GM13976 (cell line): ENCODE data around the gene MZT1.

Source experiments
- DNase-seq: peaks from one replicate; pipeline ENCODE4 v3.0.0; 2012; ENCODE audit warnings: low spot score
- in situ Hi-C: fragments of 300-500 bp; cut with MboI; formaldehyde crosslinking; loops from one replicate; pipeline ENCODE4 v1.12.0; 2022; ENCODE audit warnings: low sequenced_read_pairs, mixed read lengths, inconsistent platforms; ENCODE audit not compliant: unreplicated experiment
- TF ChIP-seq, protein P1 (sequence below): IDR thresholded peaks from 2 replicates; pipeline ENCODE4 v1.5.1; 2012; ENCODE audit warnings: borderline replicate concordance, mild to moderate bottlenecking; ENCODE audit not compliant: insufficient read depth; ENCODE audit errors: extremely low read depth, missing control alignments, control extremely low read depth

MZT1 gene

DNA sequence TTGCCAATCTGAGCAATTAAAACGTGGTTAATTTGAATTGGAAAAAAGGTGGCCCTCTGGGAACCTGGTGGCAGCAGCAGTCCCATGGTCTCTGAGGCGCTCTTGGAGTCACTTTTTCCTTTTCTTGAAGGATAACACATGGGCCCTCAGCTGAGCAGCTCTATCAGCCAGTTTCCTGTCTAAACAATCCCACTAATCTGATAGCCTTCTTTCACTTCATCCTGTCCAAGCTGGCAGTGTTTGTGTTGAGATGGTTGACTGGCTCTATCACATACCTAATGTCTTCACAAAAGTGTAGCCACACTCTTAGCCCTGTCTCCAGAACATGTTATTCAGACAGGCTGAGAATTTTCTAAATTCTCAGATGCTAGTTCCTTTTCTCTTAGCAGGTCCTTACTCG is 10.7 kb downstream of the MZT1 start:
- DNase-seq: no peak
- in situ Hi-C loops: no loop called here
- TF ChIP-seq, protein P1, sequence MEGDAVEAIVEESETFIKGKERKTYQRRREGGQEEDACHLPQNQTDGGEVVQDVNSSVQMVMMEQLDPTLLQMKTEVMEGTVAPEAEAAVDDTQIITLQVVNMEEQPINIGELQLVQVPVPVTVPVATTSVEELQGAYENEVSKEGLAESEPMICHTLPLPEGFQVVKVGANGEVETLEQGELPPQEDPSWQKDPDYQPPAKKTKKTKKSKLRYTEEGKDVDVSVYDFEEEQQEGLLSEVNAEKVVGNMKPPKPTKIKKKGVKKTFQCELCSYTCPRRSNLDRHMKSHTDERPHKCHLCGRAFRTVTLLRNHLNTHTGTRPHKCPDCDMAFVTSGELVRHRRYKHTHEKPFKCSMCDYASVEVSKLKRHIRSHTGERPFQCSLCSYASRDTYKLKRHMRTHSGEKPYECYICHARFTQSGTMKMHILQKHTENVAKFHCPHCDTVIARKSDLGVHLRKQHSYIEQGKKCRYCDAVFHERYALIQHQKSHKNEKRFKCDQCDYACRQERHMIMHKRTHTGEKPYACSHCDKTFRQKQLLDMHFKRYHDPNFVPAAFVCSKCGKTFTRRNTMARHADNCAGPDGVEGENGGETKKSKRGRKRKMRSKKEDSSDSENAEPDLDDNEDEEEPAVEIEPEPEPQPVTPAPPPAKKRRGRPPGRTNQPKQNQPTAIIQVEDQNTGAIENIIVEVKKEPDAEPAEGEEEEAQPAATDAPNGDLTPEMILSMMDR: no peak

DNA sequence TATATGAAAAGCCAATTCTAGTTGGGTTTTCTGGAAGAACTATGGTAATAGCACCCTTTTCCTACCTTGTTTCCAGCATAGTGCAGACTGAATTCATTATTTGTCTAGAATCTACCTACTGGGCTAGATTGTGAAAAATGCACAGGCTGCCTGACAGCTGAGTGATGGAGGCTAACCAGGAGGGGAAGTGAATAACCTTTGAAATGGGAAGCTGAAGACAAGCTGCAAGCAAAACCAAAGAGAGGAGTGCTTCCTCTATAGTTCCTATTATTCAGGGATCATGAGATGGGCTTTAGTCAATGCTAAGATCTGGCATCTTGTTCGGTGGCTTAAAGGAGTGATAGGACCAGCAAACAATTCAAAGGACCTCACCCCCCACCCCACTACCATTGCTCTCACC is 26.9 kb downstream of the MZT1 start:
- TF ChIP-seq, protein P1: no peak
- DNase-seq: no peak
- in situ Hi-C loops: no loop called here

DNA sequence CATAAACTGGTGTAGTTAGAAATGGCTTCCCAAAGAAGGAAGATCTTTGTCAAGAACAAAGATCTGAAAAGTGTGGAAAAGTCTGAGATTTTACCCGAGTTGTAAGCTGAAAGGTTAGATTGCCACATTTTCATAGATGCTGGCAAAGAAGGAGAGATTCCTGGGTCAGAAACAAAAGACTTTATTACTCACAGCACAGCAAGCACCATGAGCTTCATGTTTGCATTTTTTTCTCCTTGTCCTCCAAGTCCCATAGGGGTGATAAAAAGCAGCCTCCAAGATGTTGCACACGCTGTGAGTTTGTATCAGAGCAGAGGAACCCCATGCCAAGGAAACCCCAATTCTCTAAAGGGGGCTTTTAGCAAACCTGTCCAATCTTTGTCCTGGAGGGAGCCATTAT is 29.3 kb downstream of the MZT1 start:
- DNase-seq: no peak
- in situ Hi-C loops: no loop called here
- TF ChIP-seq, protein P1: no peak

DNA sequence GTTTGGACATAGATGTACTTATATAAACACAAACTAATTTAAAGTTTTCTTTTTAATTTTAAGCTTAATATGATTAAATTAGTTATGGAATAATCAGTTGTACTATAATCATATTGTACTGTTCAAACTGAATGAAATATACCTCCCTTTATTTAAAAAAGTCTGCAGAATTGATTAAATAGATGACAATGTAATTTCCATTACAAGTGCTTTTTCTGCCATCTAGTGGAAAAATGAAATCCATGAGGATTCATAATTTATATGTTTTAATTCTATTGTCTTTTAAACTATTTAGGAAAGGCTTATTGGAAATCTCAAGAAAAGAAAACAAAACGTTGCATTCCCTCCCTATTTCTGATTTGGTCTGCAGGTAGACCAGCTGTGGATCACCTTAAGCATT is 30.9 kb downstream of the MZT1 start:
- DNase-seq: no peak
- in situ Hi-C loops: no loop called here
- TF ChIP-seq, protein P1: no peak

DNA sequence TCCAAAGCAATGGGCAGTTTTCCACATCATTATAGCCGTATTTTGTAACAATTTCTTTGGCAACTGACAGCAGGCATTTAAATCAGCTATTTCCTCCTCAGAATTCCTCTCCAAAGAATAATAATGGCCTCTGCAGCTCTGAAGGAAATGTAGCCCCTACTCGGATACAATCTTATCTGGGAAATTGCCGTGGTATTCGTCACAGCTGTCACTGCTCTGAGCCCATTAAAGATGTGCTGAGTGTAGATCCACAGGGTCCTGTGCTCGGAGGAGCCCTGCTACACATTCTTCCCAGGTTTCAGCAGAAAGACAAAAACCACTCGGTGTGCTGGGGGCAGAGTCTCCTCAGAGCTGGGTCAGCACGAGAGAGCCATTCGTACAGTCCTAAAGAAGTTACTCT is 33.1 kb downstream of the MZT1 start:
- DNase-seq: no peak
- in situ Hi-C loops: no loop called here
- TF ChIP-seq, protein P1: no peak

DNA sequence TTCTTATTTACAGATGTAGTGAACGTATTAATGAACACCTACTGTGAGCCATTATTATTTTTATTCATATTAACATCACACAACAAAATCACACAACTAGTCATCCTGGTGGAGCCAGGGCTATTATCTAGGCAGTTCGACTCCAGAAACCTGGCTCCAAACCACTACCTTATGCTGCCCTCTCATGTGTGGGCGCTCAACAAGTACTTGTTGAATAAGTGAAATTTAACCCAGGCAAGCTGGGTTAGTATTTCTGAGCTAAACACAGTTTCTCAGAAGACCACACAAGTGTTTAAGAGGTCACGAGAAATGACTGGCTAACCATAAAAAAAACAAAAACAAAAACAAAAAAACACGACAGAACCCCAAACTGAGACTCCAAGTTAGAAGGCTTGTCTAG is 33.6 kb downstream of the MZT1 start:
- DNase-seq: no peak
- in situ Hi-C loops: no loop called here

DNA sequence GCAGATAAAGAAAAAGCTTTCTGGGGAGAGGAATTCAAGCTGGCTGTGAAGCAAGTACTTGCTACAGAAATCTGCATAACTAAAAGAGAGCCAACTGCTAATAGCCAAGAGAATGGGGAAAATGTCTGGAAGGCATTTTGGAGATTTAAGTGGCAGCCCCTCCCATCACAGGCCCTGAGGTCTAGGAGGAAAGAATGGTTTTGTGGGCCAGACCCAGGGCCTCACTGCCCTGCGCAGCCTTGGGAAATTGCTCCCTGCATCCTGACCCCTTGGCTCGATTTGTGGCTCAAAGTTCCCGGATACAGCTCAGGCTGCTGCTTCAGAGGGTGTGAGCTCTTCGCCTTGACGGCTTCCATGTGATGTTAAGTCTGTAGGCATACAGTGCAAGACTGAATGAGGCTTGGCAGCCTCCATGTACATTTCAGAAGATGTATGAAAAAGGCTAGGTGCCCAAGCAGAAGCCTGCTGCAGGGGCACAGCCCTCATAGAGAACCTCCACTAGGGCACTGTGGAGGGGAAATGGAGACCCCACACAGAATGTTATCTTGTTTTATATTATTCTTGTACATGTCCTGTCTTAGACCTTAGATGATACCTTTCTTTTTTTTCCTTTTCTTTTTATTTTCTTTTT is 34.4 kb downstream of the MZT1 start:
- DNase-seq: no peak
- in situ Hi-C loops: no loop called here

More for the DNA sequence above, 33.6 kb downstream of the MZT1 start:
- TF ChIP-seq, protein P1: no peak

More for the DNA sequence above, 34.4 kb downstream of the MZT1 start:
- TF ChIP-seq, protein P1: no peak
